Fibroblast of lung (primary cell): ENCODE results near the gene PTGS1. TPM values are rescaled to one million over a fixed set of nuclear protein-coding genes. Genes with fewer than 3 reads are reported as not detected.

Source experiments
- DNase-seq, 2 donors: peaks; one replicate each; pipeline versions ENCODE4 v3.0.0 to v3.0.0-alpha.2; 2010; ENCODE audit warnings: low read depth in 2 of 2
- H2AFZ ChIP-seq: 2 replicates; pipeline ENCODE4 v1.5.1; 2012; ENCODE audit warnings: low read length, control low read depth, inconsistent platforms
- H3K27ac ChIP-seq: 2 replicates; pipeline ENCODE4 v1.5.1; 2011; ENCODE audit warnings: low read length, control low read depth; ENCODE audit not compliant: insufficient read depth
- H3K27me3 ChIP-seq: 2 replicates; pipeline ENCODE4 v1.5.1; 2011; ENCODE audit warnings: mild to moderate bottlenecking, low read length; ENCODE audit not compliant: control insufficient read depth, insufficient read depth
- H3K36me3 ChIP-seq: 2 replicates; pipeline ENCODE4 v1.5.1; 2011; ENCODE audit warnings: low read length; ENCODE audit not compliant: control insufficient read depth, insufficient read depth
- H3K4me1 ChIP-seq: 2 replicates; pipeline ENCODE4 v1.5.1; 2011; ENCODE audit warnings: low read length; ENCODE audit not compliant: control insufficient read depth, insufficient read depth; ENCODE audit errors: extremely low read depth
- H3K4me2 ChIP-seq: 2 replicates; pipeline ENCODE4 v1.5.1; 2011; ENCODE audit warnings: low read length, control low read depth; ENCODE audit not compliant: insufficient read depth; ENCODE audit errors: extremely low read depth
- H3K4me3 ChIP-seq, 4 experiments: fragments of 200-600 bp in 1 of 4; sonication (generic) in 1 of 4; replicated peaks in 1 of 4; 2 replicates each; pipeline ENCODE4 v1.5.1; 2011 to 2016; ENCODE audit warnings: low read length in 4 of 4, low read depth in 3 of 4, mild to moderate bottlenecking in 3 of 4, control low read depth in 2 of 4, inconsistent platforms in 1 of 4, mixed read lengths in 1 of 4; ENCODE audit not compliant: insufficient read depth in 1 of 4; ENCODE audit errors: control extremely low read depth in 1 of 4
- H3K79me2 ChIP-seq: 2 replicates; pipeline ENCODE4 v1.5.1; 2012; ENCODE audit warnings: mild to moderate bottlenecking, low read length, inconsistent platforms; ENCODE audit not compliant: control insufficient read depth, insufficient read depth
- H3K9ac ChIP-seq: 2 replicates; pipeline ENCODE4 v1.5.1; 2011; ENCODE audit warnings: mild to moderate bottlenecking, low read length, control low read depth; ENCODE audit not compliant: insufficient read depth
- H3K9me3 ChIP-seq: 2 replicates; pipeline ENCODE4 v1.5.1; 2012; ENCODE audit warnings: low read depth, low read length; ENCODE audit not compliant: control insufficient read depth, insufficient read depth
- H4K20me1 ChIP-seq: 2 replicates; pipeline ENCODE4 v1.5.1; 2011; ENCODE audit warnings: low read length; ENCODE audit not compliant: control insufficient read depth, insufficient read depth; ENCODE audit errors: extremely low read depth
- CTCF ChIP-seq, 2 donors: IDR thresholded peaks in 1 of 2; conservative IDR thresholded peaks in 1 of 2; 1 replicate in 1 of 2; 2 replicates in 1 of 2; pipeline ENCODE4 v1.5.1; 2011 to 2012; ENCODE audit warnings: low read length in 2 of 2, control low read depth in 1 of 2, inconsistent platforms in 1 of 2, low read depth in 1 of 2, mild to moderate bottlenecking in 1 of 2
- EZH2 ChIP-seq: IDR thresholded peaks from 2 replicates; pipeline ENCODE4 v1.5.1; 2012; ENCODE audit warnings: low read length, control low read depth, mild to moderate bottlenecking; ENCODE audit errors: missing control alignments
- polyA plus RNA-seq, 2 donors: library from polyadenylated mRNA; depleted of rRNA in 1 of 2; stranded (reverse) in 1 of 2; unstranded in 1 of 2; fragments of >200 nt; gene quantifications; 2 replicates each; pipeline ENCODE4 v1.2.1, GENCODE V29; 2011 to 2012; ENCODE audit warnings: missing spikeins in 1 of 2
- total RNA-seq: library from RNA; depleted of rRNA; stranded (reverse); fragments of >200 nt; gene quantifications from 2 replicates; pipeline ENCODE4 v1.2.1, GENCODE V29; 2014

Gene PTGS1
- total and polyA plus RNA-seq, 2 donors (not counting 1 experiment from before 2014, with no cell fraction given), result 13.4 to 86.5 TPM

- Histone ChIP-seq H3K36me3 (peaks cover 3% of the 10 kb centered on the region), H3K27ac (no peak overlapping the region), H3K79me2 (no peaks in the 10 kb centered on the region)
These were observed 10.6 kb downstream of the PTGS1 start for GRCh38 chr9:122381206-122381950.

DNA sequence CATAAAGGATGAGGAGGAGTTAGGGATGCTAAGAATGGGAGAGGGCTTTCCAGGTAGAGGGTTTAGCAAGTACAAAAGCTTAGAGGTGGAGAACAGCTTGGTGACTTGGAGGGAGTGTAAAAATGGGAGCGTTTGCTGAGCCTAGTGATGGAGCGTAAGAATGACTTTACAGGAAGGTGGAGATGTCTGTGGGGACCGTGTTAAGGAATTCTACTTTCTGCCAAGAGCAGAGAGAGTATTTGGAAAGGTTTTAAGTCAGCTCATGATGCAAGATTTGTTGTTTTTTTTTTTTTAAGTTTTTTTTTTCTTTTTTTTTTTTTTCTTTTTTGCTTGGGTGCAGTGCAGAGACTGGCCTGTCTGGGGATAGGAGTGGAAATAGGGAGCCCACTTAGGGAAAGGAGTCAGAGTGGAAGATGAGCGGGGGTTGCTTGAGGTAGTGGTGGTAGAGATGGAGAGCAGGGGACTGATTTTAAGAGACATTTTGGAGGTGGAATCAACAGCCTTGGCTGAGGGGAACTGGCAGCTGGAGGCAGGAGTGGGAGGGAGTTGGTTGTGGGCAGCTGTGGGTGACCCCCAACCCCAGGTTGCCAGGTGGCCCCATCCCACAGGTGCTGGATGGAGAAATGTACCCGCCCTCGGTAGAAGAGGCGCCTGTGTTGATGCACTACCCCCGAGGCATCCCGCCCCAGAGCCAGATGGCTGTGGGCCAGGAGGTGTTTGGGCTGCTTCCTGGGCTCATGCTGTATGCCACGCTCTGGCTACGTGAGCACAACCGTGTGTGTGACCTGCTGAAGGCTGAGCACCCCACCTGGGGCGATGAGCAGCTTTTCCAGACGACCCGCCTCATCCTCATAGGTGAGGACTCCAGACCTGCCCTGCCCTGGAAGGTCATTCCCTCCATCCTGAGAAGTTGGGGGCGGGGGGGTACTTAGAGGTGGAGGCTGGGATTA is 12.4 kb downstream of the PTGS1 start:
- Histone ChIP-seq H3K4me2 (peak overlapping the region; percentile 55), H3K27ac (peak overlapping the region; percentile 42), H3K27me3 (no peaks in the 10 kb centered on the region), H3K79me2 (no peaks in the 10 kb centered on the region), H3K36me3 (peaks cover 3% of the 10 kb centered on the region), H3K9ac (no peak overlapping the region), H4K20me1 (no peaks in the 10 kb centered on the region), H3K4me1 (peaks cover 17% of the 10 kb centered on the region), H2AFZ (peak overlapping the region; percentile 8), H3K9me3 (no peaks in the 10 kb centered on the region), H3K4me3 (no peak overlapping the region)
- TF ChIP-seq CTCF (conservative IDR thresholded peaks at IDR 0.05 in 1 of 2, IDR thresholded peaks at IDR 0.05 in 1 of 2; ENCODE audit: low read depth in 1 of 2, low read length in 2 of 2) (no peak), EZH2 (no peak)
- DNase-seq, result peak; percentile 25 to 55

More at GRCh38 chr9:122381206-122381950, 10.6 kb downstream of the PTGS1 start:
- H3K9ac ChIP-seq, result no peak overlapping the region
- no peak overlapping the region for H3K4me3 ChIP-seq
- H3K4me2 ChIP-seq, result no peak overlapping the region
- no peaks in the 10 kb centered on the region for H3K27me3 ChIP-seq
- no peaks in the 10 kb centered on the region for H4K20me1 ChIP-seq
- H3K4me1 ChIP-seq, result peaks cover 27% of the 10 kb centered on the region
- DNase-seq, result no peak
- no peak overlapping the region for H2AFZ ChIP-seq
- no peaks in the 10 kb centered on the region for H3K9me3 ChIP-seq
- TF ChIP-seq CTCF (conservative IDR thresholded peaks at IDR 0.05 in 1 of 2, IDR thresholded peaks at IDR 0.05 in 1 of 2; ENCODE audit: low read depth in 1 of 2, low read length in 2 of 2), result no peak
- TF ChIP-seq EZH2, result no peak

GRCh38 chr9:122383992-122384461 is 13.2 kb downstream of the PTGS1 start:
- Histone ChIP-seq H3K4me1 (peaks cover 17% of the 10 kb centered on the region), H3K9ac (no peak overlapping the region), H3K9me3 (no peaks in the 10 kb centered on the region), H3K4me2 (peak overlapping the region; percentile 55), H3K79me2 (no peaks in the 10 kb centered on the region), H4K20me1 (no peaks in the 10 kb centered on the region), H3K27ac (peak overlapping the region; percentile 42), H2AFZ (no peak overlapping the region), H3K27me3 (no peaks in the 10 kb centered on the region), H3K36me3 (peaks cover 1% of the 10 kb centered on the region), H3K4me3 (no peak overlapping the region)
- DNase-seq, result peak; percentile 42 to 56
- TF ChIP-seq EZH2 (no peak), CTCF (conservative IDR thresholded peaks at IDR 0.05 in 1 of 2, IDR thresholded peaks at IDR 0.05 in 1 of 2; ENCODE audit: low read depth in 1 of 2, low read length in 2 of 2) (no peak)
